Karpas-422 (cell line): ENCODE measurements around the gene TSC22D4. TPM values are rescaled to one million over a fixed set of nuclear protein-coding genes. Genes with fewer than 3 reads are reported as not detected.

Experiments
- total RNA-seq: library from RNA; depleted of rRNA; stranded (reverse); fragments of >200 nt; shearing (Covaris generic); gene quantifications from 2 replicates; pipeline ENCODE4 v1.2.3, GENCODE V29; 2014; ENCODE audit warnings: low replicate concordance; rRNA removed

Gene TSC22D4
- total RNA-seq, 1 experiment from 2014 or later, result 40.4 TPM

Other genes starting within 250 kb of the TSC22D4 start
- not detected in 2 replicates for gene SPDYE3, start 171.5 kb downstream of the TSC22D4 start, total RNA-seq
- 58.9 and 98.2 TPM in 2 replicates for gene PILRB, start 121.1 kb downstream of the TSC22D4 start, total RNA-seq
- gene PILRA, start 105.7 kb downstream of the TSC22D4 start, total RNA-seq, result 2.3 and 2.4 TPM in 2 replicates
- gene ZCWPW1, start 50.5 kb downstream of the TSC22D4 start, total RNA-seq, result 3.0 and 8.8 TPM in 2 replicates
- 28.4 and 40.4 TPM in 2 replicates for gene MEPCE, start 49.4 kb downstream of the TSC22D4 start, total RNA-seq
- 25.9 and 106 TPM in 2 replicates for gene PPP1R35, start 42.7 kb downstream of the TSC22D4 start, total RNA-seq
- 1.5 and 2.8 TPM in 2 replicates for gene SPACDR, start 15.0 kb downstream of the TSC22D4 start, total RNA-seq
- gene NYAP1, start 4.7 kb upstream of the TSC22D4 start, total RNA-seq, result not detected in 2 replicates
- gene AGFG2, start 60.0 kb upstream of the TSC22D4 start, total RNA-seq, result 5.7 and 6.7 TPM in 2 replicates
- gene SAP25, start 94.7 kb upstream of the TSC22D4 start, total RNA-seq, result 2.5 and 4.9 TPM in 2 replicates
- gene LRCH4, start 106.9 kb upstream of the TSC22D4 start, total RNA-seq, result 11.9 and 33.5 TPM in 2 replicates
- 1.0 TPM in 1 of 2 replicates, not detected in the other for gene FBXO24, start 107.1 kb upstream of the TSC22D4 start, total RNA-seq
- 2.8 and 12.3 TPM in 2 replicates for gene PCOLCE, start 123.1 kb upstream of the TSC22D4 start, total RNA-seq
- 8.2 and 9.7 TPM in 2 replicates for gene MOSPD3, start 133.3 kb upstream of the TSC22D4 start, total RNA-seq
- gene TFR2, start 162.3 kb upstream of the TSC22D4 start, total RNA-seq, result 4.2 and 12.0 TPM in 2 replicates
- gene ACTL6B, start 177.2 kb upstream of the TSC22D4 start, total RNA-seq, result not detected in 2 replicates
- 65.0 and 101 TPM in 2 replicates for gene GNB2, start 194.5 kb upstream of the TSC22D4 start, total RNA-seq
- 16.3 and 38.2 TPM in 2 replicates for gene GIGYF1, start 215.0 kb upstream of the TSC22D4 start, total RNA-seq
- gene POP7, start 226.9 kb upstream of the TSC22D4 start, total RNA-seq, result 29.7 and 72.8 TPM in 2 replicates
- not detected in 2 replicates for gene EPO, start 241.3 kb upstream of the TSC22D4 start, total RNA-seq